Inflammatory macrophage treated with lipopolysaccharide for 4 hours (primary cell): ENCODE measurements around the gene SGCD.

Experiments
- DNase-seq: peaks from one replicate; pipeline ENCODE4 v3.0.0-alpha.2; 2020

The SGCD gene

GRCh38 chr5:156363861-156364260 lies 36.9 kb downstream of the SGCD start:
- no peak for DNase-seq

- DNase-seq, result no peak
Observed at GRCh38 chr5:156366521-156366920, 39.6 kb downstream of the SGCD start.

GRCh38 chr5:156367597-156367996 lies 40.6 kb downstream of the SGCD start:
- no peak for DNase-seq

GRCh38 chr5:156375895-156376495 lies 49.0 kb downstream of the SGCD start:
- no peak for DNase-seq

GRCh38 chr5:156376751-156377150 lies 49.8 kb downstream of the SGCD start:
- no peak for DNase-seq

- no peak for DNase-seq
Observed at GRCh38 chr5:156378159-156378558, 51.2 kb downstream of the SGCD start.

GRCh38 chr5:156379206-156379605 lies 52.2 kb downstream of the SGCD start:
- DNase-seq, result no peak

GRCh38 chr5:156380848-156381247 lies 53.9 kb downstream of the SGCD start:
- DNase-seq, result no peak

- DNase-seq, result no peak
Observed at GRCh38 chr5:156383510-156384265, 56.7 kb downstream of the SGCD start.

- DNase-seq, result no peak
Observed at GRCh38 chr5:156385416-156385815, 58.5 kb downstream of the SGCD start.

- no peak for DNase-seq
Observed at GRCh38 chr5:156386976-156387375, 60.0 kb downstream of the SGCD start.

GRCh38 chr5:156387391-156387790 lies 60.4 kb downstream of the SGCD start:
- no peak for DNase-seq

GRCh38 chr5:156388233-156388632 lies 61.3 kb downstream of the SGCD start:
- no peak for DNase-seq

- no peak for DNase-seq
Observed at GRCh38 chr5:156391139-156391538, 64.2 kb downstream of the SGCD start.

- DNase-seq, result no peak
Observed at GRCh38 chr5:156393980-156394379, 67.0 kb downstream of the SGCD start.

GRCh38 chr5:156394642-156395305 lies 67.8 kb downstream of the SGCD start:
- no peak for DNase-seq

GRCh38 chr5:156395306-156395675 lies 68.3 kb downstream of the SGCD start:
- no peak for DNase-seq

- DNase-seq, result no peak
Observed at GRCh38 chr5:156396063-156396829, 69.3 kb downstream of the SGCD start.

GRCh38 chr5:156396830-156397081 lies 69.8 kb downstream of the SGCD start:
- DNase-seq, result no peak

GRCh38 chr5:156399323-156399722 lies 72.4 kb downstream of the SGCD start:
- no peak for DNase-seq

- no peak for DNase-seq
Observed at GRCh38 chr5:156400231-156400986, 73.4 kb downstream of the SGCD start.

- no peak for DNase-seq
Observed at GRCh38 chr5:156401804-156402203, 74.8 kb downstream of the SGCD start.

- no peak for DNase-seq
Observed at GRCh38 chr5:156402387-156402921, 75.5 kb downstream of the SGCD start.
